ENCODE measurements around the gene DLGAP4. TPM values are rescaled to one million over a fixed set of nuclear protein-coding genes. Genes with fewer than 3 reads are reported as not detected.

Gene DLGAP4
- polyA plus RNA-seq, 1 experiment: 34.9 TPM

GRCh38 chr20:36525620-36526365, 219.7 kb downstream of the DLGAP4 start:
- no peaks in the 10 kb centered on the region for H3K27me3 ChIP-seq (ENCODE audit: control insufficient read depth, insufficient read depth, low read length)
- ChIA-PET POLR2A (no interaction called here), CTCF (interaction anchor here (0.8 kb wide), 1 partner anchor 79 kb away, joined by 3 read pairs; the partner anchor contains the start of gene RAB5IF)
- peaks cover 43% of the 10 kb centered on the region for H3K36me3 ChIP-seq (ENCODE audit: control insufficient read depth, insufficient read depth, low read length)
- DNase-seq (ENCODE audit: low read depth): no peak
- H3K4me3 ChIP-seq (ENCODE audit: low read depth, low read length): no peak overlapping the region
- no peak for TF ChIP-seq CTCF (IDR thresholded peaks at IDR 0.05; ENCODE audit: insufficient read depth, low read depth, low read length)

- Histone ChIP-seq H3K36me3 (ENCODE audit: control insufficient read depth, insufficient read depth, low read length) (peaks cover 43% of the 10 kb centered on the region), H3K4me3 (ENCODE audit: low read depth, low read length) (no peak overlapping the region), H3K27me3 (ENCODE audit: control insufficient read depth, insufficient read depth, low read length) (no peaks in the 10 kb centered on the region)
- POLR2A ChIA-PET: no interaction called here
- no peak for DNase-seq (ENCODE audit: low read depth)
- CTCF ChIA-PET: interaction anchor here (0.8 kb wide), 1 partner anchor 79 kb away, joined by 3 read pairs; the partner anchor contains the start of gene RAB5IF
- no peak for TF ChIP-seq CTCF (IDR thresholded peaks at IDR 0.05; ENCODE audit: insufficient read depth, low read depth, low read length)
Measured at GRCh38 chr20:36526521-36527011, 220.4 kb downstream of the DLGAP4 start.

DNA sequence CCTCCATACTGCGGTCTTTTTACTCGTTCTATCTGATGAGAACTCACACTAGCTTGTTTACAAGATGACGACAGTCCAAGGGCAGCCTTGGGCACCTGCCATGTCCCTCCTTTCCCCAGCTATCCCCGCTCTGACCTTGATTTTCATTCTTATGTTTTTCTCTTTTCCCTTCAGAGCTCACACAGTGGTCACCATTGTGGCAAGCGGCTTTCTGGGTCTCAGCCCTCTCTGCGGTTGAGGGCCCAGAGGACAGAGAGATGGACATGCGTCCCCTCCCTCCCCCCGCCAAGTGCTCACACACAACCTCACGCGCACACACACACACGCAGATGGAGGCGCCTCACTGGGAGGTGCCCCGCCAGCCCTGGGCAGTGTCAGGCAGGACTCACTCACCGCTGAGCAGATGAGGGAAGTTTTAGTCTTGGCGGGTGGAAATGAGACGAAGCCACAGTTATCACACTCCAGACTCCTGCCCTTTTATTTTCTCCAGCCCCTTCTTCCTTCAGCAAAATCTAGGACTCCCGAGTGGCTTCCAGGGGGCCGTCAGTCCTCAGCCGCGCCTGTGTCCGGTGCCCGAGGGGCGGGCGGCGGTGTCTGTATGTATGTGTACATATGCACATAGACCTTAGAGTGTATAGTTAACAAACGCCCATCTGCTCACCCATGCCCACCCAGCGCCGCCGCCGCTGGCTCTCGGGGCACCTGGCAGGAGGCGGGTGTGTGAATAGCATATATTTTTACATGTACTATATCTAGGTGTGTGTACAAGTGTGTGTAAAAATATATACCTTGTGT, 221.4 kb downstream of the DLGAP4 start:
- no peak for TF ChIP-seq CTCF (IDR thresholded peaks at IDR 0.05; ENCODE audit: insufficient read depth, low read depth, low read length)
- peaks cover 40% of the 10 kb centered on the region for H3K36me3 ChIP-seq (ENCODE audit: control insufficient read depth, insufficient read depth, low read length)
- CTCF ChIA-PET: no interaction called here
- H3K4me3 ChIP-seq (ENCODE audit: low read depth, low read length): no peak overlapping the region
- no peak for DNase-seq (ENCODE audit: low read depth)
- H3K27me3 ChIP-seq (ENCODE audit: control insufficient read depth, insufficient read depth, low read length): no peaks in the 10 kb centered on the region
- POLR2A ChIA-PET: no interaction called here

GRCh38 chr20:36528176-36528874, 222.2 kb downstream of the DLGAP4 start:
- DNase-seq (ENCODE audit: low read depth): no peak
- TF ChIP-seq CTCF (IDR thresholded peaks at IDR 0.05; ENCODE audit: insufficient read depth, low read depth, low read length): no peak
- POLR2A ChIA-PET: no interaction called here
- CTCF ChIA-PET: interaction anchor here (0.6 to 1.9 kb wide), 2 partner anchors 10 to 26 kb away, joined by 3 to 6 read pairs; no protein-coding TSS in a partner anchor
- no peak overlapping the region for H3K4me3 ChIP-seq (ENCODE audit: low read depth, low read length)
- peaks cover 37% of the 10 kb centered on the region for H3K36me3 ChIP-seq (ENCODE audit: control insufficient read depth, insufficient read depth, low read length)
- no peaks in the 10 kb centered on the region for H3K27me3 ChIP-seq (ENCODE audit: control insufficient read depth, insufficient read depth, low read length)
